T-helper 2 cell (primary cell): ENCODE data around the gene SETD3.
A peak's percentile ranks its signal among the peaks of the same experiment; 100 is the strongest.

Source experiments
- DNase-seq, 5 experiments: peaks; one replicate each; pipeline versions ENCODE4 v3.0.0 to v3.0.0-alpha.2; 2012 to 2022

SETD3 gene

DNA sequence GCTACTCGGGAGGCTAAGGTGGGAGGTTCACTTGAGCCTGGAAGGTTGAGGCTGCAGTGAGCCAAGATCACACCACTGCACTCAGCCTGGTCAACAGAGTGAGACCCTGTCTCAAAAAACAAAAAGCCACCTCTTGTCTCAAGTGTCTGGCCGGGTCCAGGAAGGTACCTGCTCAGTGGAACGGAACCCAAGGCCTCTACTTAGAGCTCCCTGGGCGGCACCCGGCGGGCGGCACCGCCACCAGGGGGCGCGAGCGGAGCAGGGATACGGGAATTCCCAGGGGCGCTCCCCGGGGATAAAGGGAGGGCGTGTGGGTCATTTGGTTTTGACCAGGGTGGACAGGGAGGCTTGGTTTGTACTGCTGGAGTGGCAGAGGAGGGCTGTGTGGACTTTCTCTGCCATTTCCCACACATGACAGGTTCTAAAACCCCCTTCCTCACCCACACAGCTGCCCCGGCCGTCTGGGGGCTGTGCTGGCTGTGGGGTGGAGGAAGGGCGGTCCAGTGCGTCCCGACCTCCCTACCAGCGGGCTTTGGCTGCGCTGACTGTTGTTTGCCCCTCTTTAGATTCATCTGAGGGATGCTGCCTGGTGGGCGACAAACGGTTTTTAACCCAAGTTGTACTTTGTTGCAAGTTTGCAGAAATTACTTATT, 91.4 kb downstream of the SETD3 start:
- peak in 1 of 5 experiments; percentile 10 for DNase-seq

DNA sequence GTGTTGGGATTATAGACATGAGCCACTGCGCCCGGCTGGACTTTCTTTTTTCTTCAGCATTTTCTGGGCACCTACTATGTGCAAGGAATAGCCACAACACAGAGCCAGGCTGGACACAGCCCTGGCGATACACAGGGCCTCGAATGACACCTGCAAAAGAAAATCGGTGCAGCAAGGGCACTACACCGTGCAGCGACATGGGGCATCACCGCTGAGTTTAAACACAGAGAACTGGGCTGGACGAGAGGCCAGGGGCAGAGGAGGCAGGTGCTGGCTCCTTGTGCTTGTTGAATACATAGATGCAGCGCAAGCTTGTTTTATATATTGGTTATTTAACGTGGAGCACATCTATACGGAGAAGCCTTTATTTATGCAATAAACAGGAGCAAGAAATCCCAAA, 92.4 kb downstream of the SETD3 start:
- no peak for DNase-seq

DNA sequence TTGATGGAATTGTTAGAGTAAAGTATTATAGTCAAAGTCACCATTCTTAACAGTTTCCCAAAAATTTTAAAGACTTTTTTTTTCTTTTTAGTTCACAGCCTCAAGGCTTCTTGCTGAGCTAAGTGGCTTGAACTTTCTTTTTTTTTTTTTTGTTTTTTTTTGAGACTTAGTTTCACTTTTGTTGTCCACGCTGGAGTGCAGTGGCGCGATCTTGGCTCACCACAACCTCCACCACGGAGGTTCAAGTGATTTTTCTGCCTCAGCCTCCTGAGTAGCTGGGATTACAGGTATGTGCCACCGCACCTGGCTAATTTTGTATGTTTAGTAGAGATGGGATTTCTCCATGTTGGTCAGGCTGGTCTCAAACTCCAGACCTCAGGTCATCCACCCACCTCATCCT, 92.8 kb downstream of the SETD3 start:
- peak in 1 of 5 experiments; percentile 31 for DNase-seq

DNA sequence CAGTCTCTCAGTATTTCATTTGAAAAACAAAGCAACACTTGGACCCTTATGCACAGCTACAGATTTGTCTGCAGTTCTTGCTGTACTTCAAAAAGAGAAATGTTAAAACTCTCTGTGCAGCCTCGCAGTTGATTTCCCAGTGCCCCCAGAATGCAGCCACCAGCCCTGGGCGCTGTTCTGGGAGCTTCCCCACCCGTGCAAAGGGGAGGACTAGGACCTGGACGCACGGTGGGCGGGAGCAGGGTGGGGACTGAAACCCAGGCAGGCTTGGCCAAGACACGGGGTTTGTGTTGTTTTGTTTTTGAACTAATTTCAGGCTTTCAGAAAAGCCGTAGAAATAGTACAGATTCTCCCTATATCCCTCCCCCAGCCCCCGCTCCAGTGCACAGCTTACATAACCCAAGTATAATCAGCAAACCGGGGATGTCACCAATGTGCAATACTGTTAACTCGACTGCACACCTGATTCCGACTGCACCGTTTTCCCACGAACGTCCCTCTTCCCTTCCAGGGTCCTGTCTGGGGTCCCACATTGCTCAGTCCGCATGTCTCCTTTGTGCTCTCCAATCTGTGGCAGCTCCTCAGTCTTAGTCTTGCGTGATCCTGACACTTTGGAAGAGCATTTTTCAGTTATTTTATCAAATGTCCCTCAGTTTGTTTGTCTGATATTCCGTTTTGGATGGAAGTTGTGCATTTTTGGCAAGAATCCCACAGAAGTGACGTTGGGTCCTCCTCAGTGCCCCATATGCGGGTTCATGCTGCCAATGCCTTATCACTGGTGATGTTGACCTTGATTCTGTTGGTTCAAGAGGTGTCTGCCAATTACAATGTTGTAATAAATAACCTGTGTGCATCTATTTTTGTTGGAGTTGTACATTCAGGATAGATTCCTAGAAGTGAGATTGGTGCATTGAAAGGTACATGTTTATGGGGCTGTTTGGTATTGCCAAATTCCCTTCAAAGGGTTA, 95.9 kb downstream of the SETD3 start:
- DNase-seq: no peak

DNA sequence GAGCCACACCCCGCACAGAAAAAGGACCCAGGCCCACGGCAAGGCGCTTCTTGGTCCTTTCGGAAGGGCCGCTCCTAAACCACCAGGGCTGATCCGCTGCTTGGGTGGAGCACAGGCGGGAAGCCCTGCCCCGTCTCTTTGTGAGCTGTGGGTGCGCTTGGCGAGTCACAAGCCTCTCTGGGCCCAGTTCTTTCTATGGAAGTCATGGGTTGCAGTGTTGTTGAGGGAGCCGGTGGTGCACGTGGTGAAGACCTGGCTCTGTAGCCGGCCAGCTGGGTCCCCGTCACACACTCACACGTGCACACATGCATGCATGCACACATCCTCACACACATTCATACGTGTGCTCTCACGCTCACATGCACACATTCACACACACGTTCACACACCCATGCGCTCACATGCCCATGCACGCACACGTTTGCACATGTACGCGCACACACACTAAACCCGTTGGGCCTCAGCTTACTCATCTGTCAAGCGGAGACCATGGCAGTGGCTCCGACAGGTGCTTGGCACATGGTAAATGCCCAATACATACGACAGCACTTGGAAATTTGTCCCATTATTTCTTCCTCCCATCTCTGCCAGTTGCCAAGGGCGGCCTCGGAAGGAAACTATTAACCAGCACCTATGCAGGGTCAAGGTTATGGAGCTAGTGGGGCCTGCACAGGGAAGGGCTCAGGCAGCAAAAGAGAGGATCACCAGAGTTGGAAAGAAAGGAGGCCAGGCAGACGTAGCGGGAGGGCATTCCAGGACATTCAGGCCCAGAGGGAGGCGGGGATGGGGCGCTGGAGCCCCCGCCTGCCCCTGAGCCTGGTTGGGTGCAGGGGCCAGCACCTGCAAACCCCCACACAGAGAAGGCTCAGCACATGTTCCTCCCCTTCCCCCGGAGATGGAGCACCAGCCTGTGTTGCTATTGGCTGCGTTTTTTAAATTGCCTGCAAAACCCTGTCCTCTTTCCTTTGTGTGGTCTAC, 96.9 kb downstream of the SETD3 start:
- DNase-seq: no peak

DNA sequence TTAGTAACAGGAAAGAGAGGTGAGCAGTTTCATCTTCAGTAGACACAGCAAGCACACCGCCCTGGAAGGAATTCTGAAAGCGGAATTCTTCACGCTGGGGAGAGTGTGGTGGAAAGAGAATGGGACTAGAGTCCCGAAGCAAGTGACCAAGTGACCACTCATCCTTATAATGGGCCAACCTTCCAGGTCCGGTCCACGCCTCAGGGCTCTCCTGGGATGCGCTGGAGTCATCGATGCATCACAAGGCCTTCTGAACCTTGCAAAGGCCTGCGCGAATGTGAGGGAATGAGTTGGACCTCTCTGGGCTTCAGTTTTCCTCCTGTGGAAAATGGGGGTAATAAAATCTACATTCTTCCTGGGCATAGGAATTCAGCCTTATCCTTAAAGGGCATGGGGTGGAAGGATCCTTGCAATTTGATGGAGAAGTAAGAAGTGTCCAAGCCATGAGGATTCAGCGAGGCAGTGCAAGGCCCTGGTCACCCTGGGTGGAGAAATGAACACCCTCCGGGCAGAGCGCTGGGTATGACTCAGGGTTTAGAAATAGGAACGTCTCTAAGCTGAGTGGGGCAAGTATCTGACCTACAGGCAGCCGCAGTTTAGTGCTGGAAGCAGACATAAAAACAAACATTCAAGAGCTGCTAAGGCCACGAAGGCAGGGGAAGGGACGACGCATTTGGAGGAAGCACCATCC, 97.7 kb downstream of the SETD3 start:
- DNase-seq: no peak

DNA sequence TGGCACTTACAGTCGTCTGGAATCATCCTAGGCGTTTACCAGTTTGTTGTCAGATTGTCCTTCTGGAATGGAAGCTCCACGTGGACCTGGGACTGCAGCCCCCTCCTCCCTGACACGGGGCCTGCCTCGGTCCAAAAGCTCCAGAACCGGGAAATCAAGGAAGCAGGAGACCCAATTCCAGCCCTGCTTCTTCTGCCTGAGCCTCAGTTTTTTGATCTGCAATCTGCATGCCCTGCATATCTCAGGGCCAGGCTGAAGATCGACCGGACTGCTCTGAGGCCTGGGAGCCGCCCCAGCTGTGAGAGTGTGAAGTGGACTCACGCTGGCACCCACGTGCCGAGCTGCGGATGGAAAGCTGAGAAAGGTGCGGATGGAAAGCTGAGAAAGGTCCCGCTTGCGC, 98.6 kb downstream of the SETD3 start:
- no peak for DNase-seq

DNA sequence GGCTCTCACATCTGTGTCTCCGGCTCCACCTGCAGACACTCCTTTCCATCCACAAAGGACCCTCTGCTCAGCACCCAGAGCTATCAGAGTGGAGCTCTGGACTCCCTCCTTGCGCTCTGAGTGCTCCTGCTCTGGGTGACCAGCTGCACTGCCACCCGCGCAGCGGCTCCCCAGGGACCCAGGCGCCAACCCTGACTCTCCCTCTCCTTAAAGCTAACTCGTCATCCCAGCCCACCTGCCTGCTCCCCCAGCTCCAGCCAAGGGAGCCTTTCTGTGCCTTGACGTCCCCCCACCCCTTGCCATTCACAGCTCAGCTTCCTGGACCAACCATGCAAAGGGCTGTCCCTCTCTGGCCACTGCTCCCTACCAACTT, 99.0 kb downstream of the SETD3 start:
- no peak for DNase-seq

DNA sequence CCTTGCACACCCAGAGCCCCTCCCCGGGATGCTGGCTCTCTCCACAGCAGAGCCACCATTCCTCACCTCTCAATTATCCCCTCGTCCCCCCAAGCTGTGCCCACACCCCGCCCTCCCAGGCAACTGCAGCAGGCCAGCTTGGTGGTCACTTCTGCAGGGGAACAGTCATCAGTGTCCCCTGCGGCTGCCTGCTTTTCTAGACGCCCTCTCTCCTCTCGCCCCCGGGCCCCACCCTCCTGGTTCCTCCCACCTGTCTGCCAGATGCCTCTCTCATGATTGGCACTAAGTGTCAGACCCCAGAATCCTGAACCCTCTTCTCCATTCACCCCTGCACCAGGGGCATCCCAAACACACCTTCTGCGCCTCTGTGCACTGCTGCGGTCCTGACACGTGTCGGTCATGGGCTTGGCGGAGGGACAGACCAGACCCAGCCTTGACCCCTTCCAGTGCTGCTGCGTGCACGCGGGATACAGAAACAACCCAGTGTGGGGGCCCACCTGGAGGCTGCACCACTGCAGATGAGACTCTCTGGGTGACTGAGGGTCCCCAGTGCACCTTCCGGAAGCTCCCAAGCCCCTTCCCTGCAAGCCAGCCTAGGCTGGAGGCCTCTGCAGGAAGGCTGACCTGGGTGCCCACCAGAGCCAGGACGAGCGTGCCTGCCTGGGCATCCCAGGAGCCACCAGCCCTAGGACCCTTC, 99.5 kb downstream of the SETD3 start:
- no peak for DNase-seq

DNA sequence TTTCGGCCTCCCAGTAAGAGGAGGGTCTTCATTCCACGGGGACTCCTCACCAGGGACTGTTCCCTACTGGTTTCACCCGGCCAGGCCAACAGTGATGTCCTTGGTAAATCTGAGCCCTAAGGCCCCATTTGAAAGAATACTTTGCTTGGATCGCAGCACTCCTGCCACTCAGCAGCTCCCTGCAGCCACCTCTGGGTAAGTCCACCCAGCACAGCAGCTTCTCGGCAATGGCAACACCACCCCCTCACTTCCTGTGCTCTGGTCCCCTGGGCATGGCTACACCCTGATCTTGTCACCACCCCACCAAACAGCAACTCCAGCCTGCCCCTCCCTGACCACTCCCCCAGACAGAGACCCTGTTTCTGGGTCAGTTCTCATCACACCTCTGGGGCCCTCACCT, 100.3 kb downstream of the SETD3 start:
- DNase-seq: no peak

DNA sequence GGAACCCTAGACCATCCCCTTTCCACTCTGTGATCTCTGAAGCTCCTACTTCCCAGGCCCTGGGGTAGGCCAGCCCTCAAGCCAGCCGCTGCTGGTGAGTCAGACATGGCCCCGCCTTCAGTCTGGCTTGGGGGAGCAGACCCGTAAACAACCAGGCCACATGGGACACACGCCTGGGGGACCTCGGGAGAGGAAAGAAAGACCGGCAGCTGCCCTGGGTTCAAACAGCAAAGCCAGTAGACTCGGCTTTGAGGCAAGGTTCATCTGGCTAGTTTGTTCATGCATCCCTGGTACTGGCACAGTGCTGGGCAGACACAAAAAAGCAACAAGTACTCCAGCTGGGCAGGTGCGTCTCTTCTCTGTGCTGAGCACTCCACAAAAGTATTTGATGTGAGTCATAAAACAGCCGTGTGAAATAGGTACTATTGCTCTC, 101.9 kb downstream of the SETD3 start:
- no peak for DNase-seq

DNA sequence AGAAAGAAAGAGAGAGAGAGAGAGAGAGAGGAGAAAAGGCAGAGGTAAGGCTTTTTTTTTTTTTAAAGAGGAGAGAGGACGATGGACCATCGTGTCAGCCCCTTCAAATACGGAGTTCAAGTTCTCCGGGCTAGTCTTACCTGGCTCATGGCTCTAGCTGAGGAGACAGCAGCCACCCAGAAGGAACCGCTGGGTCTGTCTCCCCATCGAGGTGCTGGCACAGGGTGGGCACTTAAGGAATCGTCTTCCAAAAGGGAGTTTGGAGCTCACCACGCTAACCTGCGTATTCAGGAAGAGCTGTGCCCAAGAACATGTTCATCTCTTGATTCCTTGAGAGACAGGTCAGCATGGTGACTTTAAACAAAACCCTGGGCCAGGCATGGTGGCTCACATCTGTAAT, 102.7 kb downstream of the SETD3 start:
- DNase-seq: no peak

DNA sequence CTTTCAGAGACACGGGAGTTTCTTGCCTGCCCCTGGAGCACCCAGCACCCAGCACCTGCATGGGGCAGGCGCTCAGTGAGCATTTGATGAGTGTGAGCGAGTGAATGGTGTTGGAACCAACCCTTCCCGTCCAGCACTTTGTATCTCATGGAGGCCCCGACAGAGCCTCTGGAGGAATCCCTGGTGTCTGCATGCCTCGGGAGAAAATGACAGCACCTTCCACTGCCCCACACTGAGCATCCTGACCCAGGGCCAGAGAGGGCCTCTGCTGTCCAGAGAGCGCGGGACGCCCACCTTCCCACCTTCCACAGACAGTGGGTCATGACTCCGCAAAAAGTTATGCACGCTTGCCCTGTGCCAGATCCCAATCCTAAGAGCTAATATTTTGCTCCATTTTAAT, 105.7 kb downstream of the SETD3 start:
- no peak for DNase-seq

DNA sequence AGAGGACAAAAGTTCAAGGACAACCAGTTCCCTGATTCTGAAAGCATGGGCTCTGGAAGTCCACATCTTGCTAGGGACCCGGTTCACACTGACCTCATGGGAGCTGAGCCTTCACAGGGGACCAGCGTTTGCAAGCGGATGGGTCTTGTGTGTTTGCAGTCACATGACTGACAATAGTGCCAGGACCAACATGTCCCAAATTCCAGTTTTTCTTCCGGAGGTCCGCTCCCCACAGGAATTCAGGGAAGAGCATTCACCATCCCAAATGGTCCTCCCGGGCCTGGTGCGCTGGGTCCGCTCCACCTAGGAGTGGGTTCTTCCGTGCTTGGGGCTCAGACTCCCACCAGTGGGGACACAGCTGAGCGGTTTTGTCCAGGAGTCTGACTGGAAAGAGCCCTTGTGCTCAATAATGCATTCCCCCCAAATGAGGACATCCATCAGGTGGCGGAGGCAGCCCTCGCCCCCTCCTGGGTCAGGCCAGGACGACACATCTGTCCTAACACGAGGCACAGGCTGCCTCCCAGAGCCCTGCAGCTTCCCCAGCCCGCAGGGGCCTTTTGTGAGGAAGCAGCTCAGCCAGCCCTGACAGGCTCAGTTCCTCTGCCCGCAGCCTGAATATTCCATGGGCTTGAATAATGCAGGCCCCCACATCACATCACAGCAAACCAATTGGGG, 116.9 kb downstream of the SETD3 start:
- no peak for DNase-seq

DNA sequence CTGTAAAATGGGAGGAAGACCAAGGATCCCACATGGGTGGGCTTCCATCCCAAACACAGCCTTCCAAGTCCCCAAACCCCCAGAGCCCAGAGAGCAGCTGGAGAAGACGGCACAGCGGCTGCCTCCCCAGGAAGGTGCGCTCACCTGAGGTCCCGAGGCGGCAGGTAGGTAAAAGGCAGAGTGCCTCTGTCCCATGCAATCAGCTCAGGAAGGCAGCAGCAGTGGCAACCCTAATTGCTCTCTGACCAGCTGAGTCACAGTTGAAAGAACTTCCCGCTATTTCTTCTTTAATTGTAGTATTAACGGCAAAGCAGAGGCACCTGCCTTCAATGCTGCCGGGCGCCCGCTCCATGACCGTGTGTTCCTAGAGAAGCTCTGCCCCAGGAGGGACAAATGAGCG, 117.6 kb downstream of the SETD3 start:
- DNase-seq: no peak

DNA sequence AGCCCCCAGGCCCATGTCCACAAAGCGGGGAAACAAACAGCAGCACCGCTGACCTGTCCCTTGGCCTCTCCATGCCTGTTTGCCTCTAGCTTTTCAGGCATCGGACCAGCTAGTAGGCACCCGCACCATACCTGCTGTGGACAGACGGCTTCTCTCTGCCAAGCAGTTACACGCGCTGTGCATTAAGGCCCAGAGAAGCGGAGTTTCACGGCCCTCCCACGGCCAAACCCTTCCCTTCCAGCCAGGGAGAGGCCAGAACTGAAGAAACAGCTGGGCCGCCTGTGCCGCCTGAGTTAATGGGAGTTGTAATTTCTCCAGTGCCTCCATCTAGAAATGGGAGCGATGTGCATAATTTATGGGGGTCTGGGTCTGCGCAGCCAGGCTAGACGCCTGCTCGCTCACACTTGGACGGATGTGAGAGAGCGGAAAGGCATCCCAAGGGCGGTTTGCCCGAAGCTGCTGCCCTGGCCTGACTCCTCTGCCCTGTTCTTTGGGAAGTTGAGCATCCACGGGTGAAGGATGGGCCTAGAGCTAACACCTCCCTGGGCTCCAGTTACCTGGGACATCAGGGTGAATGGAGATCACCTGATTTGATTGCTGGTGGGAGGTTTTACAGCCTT, 119.0 kb downstream of the SETD3 start:
- no peak for DNase-seq

DNA sequence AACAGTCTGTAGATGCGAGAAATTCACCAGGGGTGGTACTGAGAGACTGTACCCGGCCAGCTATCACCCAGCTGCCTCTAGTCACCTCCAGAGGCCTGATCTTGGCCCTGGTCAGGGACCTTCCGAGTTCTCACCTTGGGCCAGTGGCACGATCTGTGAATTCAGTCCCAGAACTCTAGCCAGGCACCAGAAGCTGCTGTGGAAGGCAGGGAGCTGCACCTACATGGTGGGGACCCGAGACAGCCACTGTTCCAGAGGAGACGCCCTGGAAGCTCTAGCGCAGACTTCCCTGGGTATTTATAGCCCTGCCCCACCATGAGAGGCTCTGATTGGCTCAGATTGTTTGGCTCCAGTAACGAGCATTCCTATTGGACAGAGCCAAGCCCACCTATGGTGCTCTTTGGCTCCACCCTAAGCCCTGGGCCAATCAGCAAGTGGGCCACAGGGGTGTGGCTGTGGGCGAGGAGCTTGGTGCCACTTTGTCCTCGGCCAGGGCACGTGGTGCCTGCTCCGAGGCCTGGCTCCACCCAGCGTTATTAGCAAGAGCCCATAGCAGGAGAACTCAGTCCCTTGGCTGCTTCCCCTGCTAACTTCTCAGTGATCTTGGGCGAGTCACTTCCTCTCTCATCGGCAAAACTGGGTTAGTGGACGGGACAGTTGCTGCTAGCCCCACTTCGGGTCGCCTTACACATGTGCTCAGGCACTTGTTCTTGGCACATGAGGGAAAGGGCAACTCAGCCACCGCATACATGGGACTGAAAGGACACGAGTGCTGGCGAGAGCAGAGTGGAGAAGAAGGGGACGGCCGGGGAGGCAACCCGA, 119.7 kb downstream of the SETD3 start:
- no peak for DNase-seq

DNA sequence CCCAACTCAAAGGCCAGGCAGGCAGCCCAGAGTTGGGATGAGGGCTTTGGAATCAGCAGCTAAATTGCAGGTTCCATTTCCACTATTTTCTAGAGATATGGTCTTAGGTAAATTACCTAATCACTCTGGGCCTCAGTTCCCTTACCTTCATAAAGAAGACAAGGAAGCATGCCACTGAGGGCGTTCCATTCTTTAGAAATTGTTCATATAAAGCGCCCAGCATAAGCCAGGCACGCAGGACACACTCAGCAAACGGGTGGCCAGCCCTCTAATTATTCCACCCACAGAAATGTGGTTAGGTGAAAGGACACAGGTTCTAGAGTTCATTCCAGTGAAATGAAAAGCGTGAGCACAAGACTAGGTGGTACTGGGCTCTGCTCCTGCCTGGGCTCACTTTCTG, 120.8 kb downstream of the SETD3 start:
- no peak for DNase-seq

DNA sequence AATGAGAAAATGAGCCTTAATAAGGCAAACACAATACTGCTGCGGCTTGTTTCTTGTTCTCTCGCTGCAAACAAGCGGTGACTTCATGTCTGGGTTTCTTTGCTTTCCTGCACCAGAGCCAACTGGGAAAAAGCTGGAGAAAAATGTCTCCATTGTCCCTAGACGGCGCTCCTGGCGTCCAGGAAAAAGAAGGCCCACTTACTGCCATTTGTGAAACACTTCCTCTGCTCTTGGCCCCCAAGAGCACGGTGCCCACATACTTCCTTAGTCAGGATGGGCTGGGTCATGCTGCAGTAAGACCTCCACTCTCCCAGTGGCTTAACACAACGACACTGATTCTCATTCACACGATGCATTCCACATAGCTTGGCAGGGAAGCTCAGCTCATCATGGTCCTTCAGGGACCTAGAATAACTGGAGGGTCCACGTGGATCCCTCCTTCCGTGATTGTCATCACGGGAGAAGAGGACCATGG, 122.7 kb downstream of the SETD3 start:
- no peak for DNase-seq
